Coronary artery (tissue), 2 donors: ENCODE results near the gene ARHGEF4.
A peak's percentile ranks its signal among the peaks of the same experiment; 100 is the strongest.

Experiments
- DNase-seq: peaks from one replicate; pipeline ENCODE4 v3.0.0-alpha.2; 2017; ENCODE audit warnings: low spot score
- H3K27ac ChIP-seq, 2 donors: fragments of 200-600 bp; sonication (generic); one replicate each; pipeline ENCODE4 v1.5.1; 2016 to 2019
- H3K4me3 ChIP-seq: fragments of 200-600 bp; sonication (generic); 2 replicates; pipeline ENCODE4 v1.5.1; 2016; ENCODE audit warnings: mild to moderate bottlenecking, moderate library complexity
- TF ChIP-seq, protein P1 (sequence below): fragments of 200-600 bp; sonication (generic); IDR thresholded peaks from one replicate; pipeline ENCODE4 v1.5.1; 2019; ENCODE audit warnings: antibody characterized with exemption

The ARHGEF4 gene

DNA sequence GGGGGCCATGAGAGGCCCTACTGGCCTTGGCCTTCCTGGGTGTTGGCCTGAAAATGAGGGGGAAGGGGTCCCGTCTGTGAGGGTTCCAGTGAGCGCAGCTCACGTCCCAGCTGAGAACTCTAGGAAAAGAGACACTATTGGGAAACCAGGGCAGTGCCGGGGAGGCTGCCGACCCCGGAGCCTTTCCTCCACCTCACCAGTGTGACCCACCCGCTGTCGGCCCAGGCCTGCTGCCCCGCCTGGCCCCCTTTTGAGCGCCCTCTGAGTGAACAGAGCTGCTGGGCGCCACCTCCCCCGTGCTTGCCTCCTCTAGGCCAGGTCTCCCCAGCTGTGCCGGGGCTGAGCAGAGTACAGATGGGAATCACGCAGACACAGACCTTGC, 17.5 kb upstream of the ARHGEF4 start:
- Histone ChIP-seq H3K27ac (peak overlapping the region; percentile 92 to 94), H3K4me3 (no peak overlapping the region)
- TF ChIP-seq, protein P1, sequence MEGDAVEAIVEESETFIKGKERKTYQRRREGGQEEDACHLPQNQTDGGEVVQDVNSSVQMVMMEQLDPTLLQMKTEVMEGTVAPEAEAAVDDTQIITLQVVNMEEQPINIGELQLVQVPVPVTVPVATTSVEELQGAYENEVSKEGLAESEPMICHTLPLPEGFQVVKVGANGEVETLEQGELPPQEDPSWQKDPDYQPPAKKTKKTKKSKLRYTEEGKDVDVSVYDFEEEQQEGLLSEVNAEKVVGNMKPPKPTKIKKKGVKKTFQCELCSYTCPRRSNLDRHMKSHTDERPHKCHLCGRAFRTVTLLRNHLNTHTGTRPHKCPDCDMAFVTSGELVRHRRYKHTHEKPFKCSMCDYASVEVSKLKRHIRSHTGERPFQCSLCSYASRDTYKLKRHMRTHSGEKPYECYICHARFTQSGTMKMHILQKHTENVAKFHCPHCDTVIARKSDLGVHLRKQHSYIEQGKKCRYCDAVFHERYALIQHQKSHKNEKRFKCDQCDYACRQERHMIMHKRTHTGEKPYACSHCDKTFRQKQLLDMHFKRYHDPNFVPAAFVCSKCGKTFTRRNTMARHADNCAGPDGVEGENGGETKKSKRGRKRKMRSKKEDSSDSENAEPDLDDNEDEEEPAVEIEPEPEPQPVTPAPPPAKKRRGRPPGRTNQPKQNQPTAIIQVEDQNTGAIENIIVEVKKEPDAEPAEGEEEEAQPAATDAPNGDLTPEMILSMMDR: no peak
- DNase-seq: no peak

DNA sequence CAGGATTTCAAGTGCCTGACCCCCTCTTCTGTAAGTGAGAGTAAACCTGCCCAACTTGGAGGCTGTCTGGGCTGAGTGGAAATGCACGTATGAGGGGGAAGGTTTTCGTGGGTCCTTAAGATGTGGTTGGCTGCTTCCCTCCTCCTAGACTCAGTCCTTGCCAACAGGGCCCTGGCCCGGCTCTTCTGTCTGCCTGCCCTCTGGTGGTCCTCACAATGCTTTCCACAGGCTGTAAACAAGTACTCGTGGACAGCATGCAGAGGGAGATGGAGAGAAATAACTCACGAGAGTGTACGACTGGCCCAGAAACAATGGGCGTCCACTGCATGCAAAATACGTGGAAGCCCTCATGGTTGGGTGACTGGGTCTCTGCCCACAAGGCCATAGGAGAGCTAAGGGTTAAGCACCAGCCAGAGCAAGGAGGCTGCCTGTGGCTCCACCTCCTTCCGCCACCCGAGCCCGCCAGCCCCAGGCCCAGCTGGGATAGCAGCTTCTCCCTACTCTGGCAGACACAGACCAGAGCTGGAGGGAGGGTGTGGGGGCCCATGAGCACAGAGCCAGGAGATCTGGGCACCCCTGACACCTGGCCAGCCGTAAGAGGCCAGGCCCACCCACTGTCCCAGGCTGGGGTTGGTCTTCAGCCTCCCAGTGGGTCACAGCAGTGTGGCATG, 17.0 kb upstream of the ARHGEF4 start:
- TF ChIP-seq, protein P1: no peak
- peak overlapping the region; percentile 58 for H3K4me3 ChIP-seq
- DNase-seq: no peak
- H3K27ac ChIP-seq: peak overlapping the region; percentile 92 to 94

DNA sequence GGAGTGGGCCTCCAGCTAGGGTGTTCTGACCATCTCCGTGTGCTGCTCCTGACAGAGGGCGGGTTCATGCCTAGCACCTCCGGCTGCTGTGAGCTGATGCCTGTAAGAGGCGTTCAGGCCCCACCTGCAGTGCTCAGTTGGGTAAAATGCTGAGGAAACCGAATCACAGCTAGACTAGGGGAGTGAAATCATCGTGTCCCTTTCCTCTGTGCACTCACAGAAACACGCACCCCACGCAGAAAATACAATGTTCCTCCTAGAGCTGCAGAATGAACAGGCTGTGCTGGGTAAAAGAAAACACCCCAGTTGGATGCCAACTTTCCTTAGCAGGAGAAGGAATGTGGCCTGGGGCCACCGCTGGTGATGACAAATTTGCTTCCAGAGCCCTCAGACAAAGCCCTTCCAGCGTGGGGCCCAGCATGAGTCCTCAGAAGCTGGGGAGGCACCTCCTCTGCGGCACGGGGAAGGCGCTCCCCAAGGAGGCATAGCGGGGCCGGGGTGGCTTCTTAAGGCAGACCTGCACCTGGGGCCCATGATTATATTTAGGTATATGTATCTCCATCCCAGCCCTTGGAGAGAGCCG, 16.3 kb upstream of the ARHGEF4 start:
- TF ChIP-seq, protein P1: no peak
- Histone ChIP-seq H3K27ac (peak overlapping the region; percentile 92 to 94), H3K4me3 (peak overlapping the region; percentile 58)
- DNase-seq: no peak

DNA sequence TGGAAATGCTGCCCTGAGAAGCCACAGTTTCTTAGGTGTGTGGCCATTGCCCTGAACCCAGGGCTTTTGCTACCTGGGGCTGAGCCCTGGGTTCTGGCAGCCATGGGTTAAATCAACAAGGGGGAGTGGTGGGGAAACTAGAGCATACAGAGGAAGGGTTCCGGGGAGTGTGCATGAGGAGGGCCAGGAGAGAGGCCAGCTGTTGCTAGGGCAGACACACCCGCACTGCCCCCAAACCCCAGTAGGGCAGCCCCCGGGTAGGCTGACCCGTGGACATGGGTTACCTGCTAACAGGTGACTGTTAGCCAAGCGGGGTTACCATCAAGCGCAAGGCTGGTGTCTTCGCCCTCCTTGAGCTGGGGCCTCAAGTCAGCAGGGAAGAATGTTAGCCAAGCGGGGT, 14.8 kb upstream of the ARHGEF4 start:
- Histone ChIP-seq H3K4me3 (no peak overlapping the region), H3K27ac (no peak overlapping the region)
- TF ChIP-seq, protein P1: no peak
- no peak for DNase-seq

DNA sequence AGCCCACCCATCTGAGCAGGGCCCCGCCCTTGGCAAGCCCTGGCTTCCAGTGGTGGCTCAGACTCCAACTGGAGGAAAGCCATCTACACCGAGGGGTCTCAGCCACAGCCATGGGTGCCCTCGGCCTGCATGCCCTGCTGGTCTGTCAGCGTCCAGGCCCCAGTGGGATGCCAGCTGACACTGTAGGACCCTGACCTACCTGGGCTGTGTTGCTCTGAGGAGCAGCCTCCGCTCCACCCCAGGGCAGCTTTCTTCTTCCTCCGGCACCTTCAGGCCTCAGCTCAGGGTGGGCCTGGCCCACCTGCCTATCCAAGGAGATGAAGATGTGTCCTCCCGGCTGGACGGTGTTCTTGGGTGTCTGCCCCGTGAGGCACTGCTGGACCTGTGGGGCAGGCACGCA, 13.9 kb upstream of the ARHGEF4 start:
- TF ChIP-seq, protein P1: no peak
- DNase-seq: no peak
- no peak overlapping the region for H3K27ac ChIP-seq
- H3K4me3 ChIP-seq: no peak overlapping the region

DNA sequence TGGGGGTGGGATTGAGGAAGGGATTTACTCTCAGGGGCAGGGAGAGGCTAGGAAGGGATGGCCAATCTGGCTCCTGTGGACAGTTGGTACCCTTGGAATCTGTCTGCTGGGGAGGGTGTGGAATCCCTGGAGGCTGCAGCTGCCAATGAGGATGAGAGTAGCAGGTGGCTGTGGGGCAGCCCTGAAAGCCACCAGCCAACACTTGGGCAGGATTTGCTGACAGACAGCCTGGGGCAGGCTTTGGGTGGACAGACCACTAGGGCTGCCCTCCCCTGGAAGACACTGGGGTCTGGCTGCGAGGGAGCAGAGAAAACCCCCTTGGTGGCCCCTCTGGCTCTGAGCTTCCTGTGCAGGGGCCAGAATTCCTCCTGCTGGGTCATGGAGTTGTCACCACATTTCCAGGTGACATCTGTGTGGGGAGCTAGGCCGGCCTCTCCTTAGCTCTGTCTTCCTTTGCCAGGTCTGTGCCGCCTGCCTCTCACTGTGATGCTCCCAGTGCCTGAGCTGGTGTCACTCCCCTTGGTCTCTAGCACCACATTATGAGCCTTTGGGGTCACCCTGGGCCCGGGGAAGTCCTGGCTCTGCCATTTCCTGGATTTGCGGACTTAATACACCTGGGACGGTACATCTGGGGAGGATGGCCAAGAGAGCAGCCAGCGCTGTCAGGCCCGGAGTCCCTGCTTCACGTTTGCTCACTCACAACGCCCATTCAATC, 13.4 kb upstream of the ARHGEF4 start:
- H3K27ac ChIP-seq: no peak overlapping the region
- no peak for DNase-seq
- TF ChIP-seq, protein P1: no peak
- H3K4me3 ChIP-seq: no peak overlapping the region
